Neural progenitor cell (in vitro differentiated cells): ENCODE measurements around the gene PDCD4. TPM values are rescaled to one million over a fixed set of nuclear protein-coding genes. Genes with fewer than 3 reads are reported as not detected.

Experiments used
- DNase-seq: peaks from one replicate; pipeline ENCODE4 v3.0.0-alpha.2; 2016; ENCODE audit warnings: low spot score
- H2AFZ ChIP-seq: fragments of 200-600 bp; sonication (generic); replicated peaks from 2 replicates; pipeline ENCODE4 v1.6.1; 2016; ENCODE audit warnings: antibody characterized with exemption
- H3F3A ChIP-seq: fragments of 200-600 bp; sonication (generic); 2 replicates; pipeline ENCODE4 v1.6.1; 2016; ENCODE audit warnings: antibody characterized with exemption, low read depth
- H3K27ac ChIP-seq: fragments of 200-600 bp; sonication (generic); 2 replicates; pipeline ENCODE4 v1.5.1; 2016; ENCODE audit warnings: mild to moderate bottlenecking
- H3K27me3 ChIP-seq: fragments of 200-600 bp; sonication (generic); 2 replicates; pipeline ENCODE4 v1.6.1; 2016; ENCODE audit warnings: mild to moderate bottlenecking, moderate library complexity
- H3K36me3 ChIP-seq: fragments of 200-600 bp; sonication (generic); 2 replicates; pipeline ENCODE4 v1.5.1; 2016
- H3K4me1 ChIP-seq: fragments of 200-600 bp; sonication (generic); 2 replicates; pipeline ENCODE4 v1.6.1; 2016; ENCODE audit warnings: mixed run types
- H3K4me2 ChIP-seq: fragments of 200-600 bp; sonication (generic); 2 replicates; pipeline ENCODE4 v1.6.1; 2016
- H3K4me3 ChIP-seq: fragments of 200-600 bp; sonication (generic); 2 replicates; pipeline ENCODE4 v1.5.1; 2016
- H3K79me2 ChIP-seq: fragments of 200-600 bp; sonication (generic); 2 replicates; pipeline ENCODE4 v1.6.1; 2016; ENCODE audit warnings: low read depth
- H3K9ac ChIP-seq: fragments of 200-600 bp; sonication (generic); 2 replicates; pipeline ENCODE4 v1.6.1; 2016
- H3K9me3 ChIP-seq: fragments of 200-600 bp; sonication (generic); 2 replicates; pipeline ENCODE4 v1.5.1; 2016; ENCODE audit warnings: low read depth
- H4K20me1 ChIP-seq: fragments of 200-600 bp; sonication (generic); 2 replicates; pipeline ENCODE4 v1.6.1; 2016; ENCODE audit warnings: low read depth
- H3K27ac Mint-ChIP-seq: 3 replicates; pipeline ENCODE4 v1.8.0; 2021; ENCODE audit warnings: mixed read lengths
- H3K27me3 Mint-ChIP-seq: 2 replicates; pipeline ENCODE4 v1.8.0; 2022; ENCODE audit warnings: low read depth, mild to moderate bottlenecking, inconsistent platforms, moderate library complexity, mixed read lengths; ENCODE audit not compliant: insufficient read depth
- H3K36me3 Mint-ChIP-seq: 3 replicates; pipeline ENCODE4 v1.8.0; 2021; ENCODE audit warnings: mixed read lengths
- H3K4me1 Mint-ChIP-seq: 3 replicates; pipeline ENCODE4 v1.8.0; 2021; ENCODE audit warnings: mixed read lengths
- H3K4me3 Mint-ChIP-seq: 3 replicates; pipeline ENCODE4 v1.8.0; 2021; ENCODE audit warnings: mild to moderate bottlenecking, moderate library complexity, mixed read lengths
- H3K9me3 Mint-ChIP-seq: 3 replicates; pipeline ENCODE4 v1.8.0; 2020; ENCODE audit warnings: mixed read lengths
- CTCF ChIP-seq: fragments of 200-600 bp; sonication (generic); IDR thresholded peaks from 2 replicates; pipeline ENCODE4 v1.5.1; 2017; ENCODE audit warnings: antibody characterized with exemption, mild to moderate bottlenecking
- EZH2 ChIP-seq: fragments of 200-600 bp; sonication (generic); IDR thresholded peaks from 2 replicates; pipeline ENCODE4 v1.6.1; 2017; ENCODE audit warnings: antibody characterized with exemption, mild to moderate bottlenecking, moderate library complexity
- EZH2phosphoT487 ChIP-seq: fragments of 200-600 bp; sonication (generic); IDR thresholded peaks from 2 replicates; pipeline ENCODE4 v1.6.1; 2017; ENCODE audit warnings: antibody characterized with exemption
- total RNA-seq: library from RNA; depleted of rRNA; stranded (reverse); fragments of >200 nt; gene quantifications from 2 replicates; pipeline ENCODE4 v1.2.3, GENCODE V29; 2015; ENCODE audit warnings: low replicate concordance

PDCD4 gene
- total RNA-seq, 1 donor from 2014 or later: 106 TPM

GRCh38 chr10:110876788-110877187, 5.1 kb downstream of the PDCD4 start:
- no peak overlapping the region for H2AFZ ChIP-seq
- H3K27ac ChIP-seq: no peak overlapping the region
- H3K79me2 ChIP-seq: peaks cover 53% of the 10 kb centered on the region
- Mint-ChIP-seq H3K9me3 (no peaks in the 10 kb centered on the region), H3K27me3 (peaks cover 4% of the 10 kb centered on the region), H3K27ac (no peak overlapping the region), H3K36me3 (peaks cover 4% of the 10 kb centered on the region), H3K4me1 (peaks cover 9% of the 10 kb centered on the region), H3K4me3 (no peak overlapping the region)
- H3K4me1 ChIP-seq: peaks cover 14% of the 10 kb centered on the region
- H3K27me3 ChIP-seq: no peaks in the 10 kb centered on the region
- peaks cover 15% of the 10 kb centered on the region for H3F3A ChIP-seq
- no peak overlapping the region for H3K9ac ChIP-seq
- H4K20me1 ChIP-seq: peaks cover 59% of the 10 kb centered on the region
- no peak for TF ChIP-seq EZH2
- no peak overlapping the region for H3K4me3 ChIP-seq
- H3K4me2 ChIP-seq: no peak overlapping the region
- peaks cover 16% of the 10 kb centered on the region for H3K36me3 ChIP-seq
- no peak for DNase-seq
- no peaks in the 10 kb centered on the region for H3K9me3 ChIP-seq

GRCh38 chr10:110880012-110880411, 8.3 kb downstream of the PDCD4 start:
- no peaks in the 10 kb centered on the region for H3K9me3 Mint-ChIP-seq
- no peak overlapping the region for H3K27ac ChIP-seq
- no peak overlapping the region for H3K9ac ChIP-seq
- H3K4me3 Mint-ChIP-seq: no peak overlapping the region
- no peaks in the 10 kb centered on the region for H3K27me3 Mint-ChIP-seq
- no peaks in the 10 kb centered on the region for H3K4me1 ChIP-seq
- no peak overlapping the region for H3K4me3 ChIP-seq
- H3K36me3 ChIP-seq: peaks cover 29% of the 10 kb centered on the region
- no peak for TF ChIP-seq CTCF
- TF ChIP-seq EZH2: no peak
- peaks cover 9% of the 10 kb centered on the region for H3K36me3 Mint-ChIP-seq
- no peaks in the 10 kb centered on the region for H3K9me3 ChIP-seq
- H3K27me3 ChIP-seq: no peaks in the 10 kb centered on the region
- H3F3A ChIP-seq: no peaks in the 10 kb centered on the region
- H3K27ac Mint-ChIP-seq: no peak overlapping the region
- DNase-seq: no peak
- no peaks in the 10 kb centered on the region for H3K4me1 Mint-ChIP-seq
- no peak overlapping the region for H2AFZ ChIP-seq
- H3K4me2 ChIP-seq: no peak overlapping the region
- H3K79me2 ChIP-seq: peaks cover 28% of the 10 kb centered on the region
- peaks cover 47% of the 10 kb centered on the region for H4K20me1 ChIP-seq

GRCh38 chr10:110881247-110881646, 9.5 kb downstream of the PDCD4 start:
- H3K79me2 ChIP-seq: peaks cover 16% of the 10 kb centered on the region
- no peak overlapping the region for H3K4me2 ChIP-seq
- H3K9ac ChIP-seq: no peak overlapping the region
- H3F3A ChIP-seq: no peaks in the 10 kb centered on the region
- H3K27me3 Mint-ChIP-seq: no peaks in the 10 kb centered on the region
- H3K36me3 ChIP-seq: peaks cover 27% of the 10 kb centered on the region
- H3K9me3 Mint-ChIP-seq: no peaks in the 10 kb centered on the region
- H3K4me3 Mint-ChIP-seq: no peak overlapping the region
- H3K27ac Mint-ChIP-seq: no peak overlapping the region
- H4K20me1 ChIP-seq: peaks cover 37% of the 10 kb centered on the region
- no peak overlapping the region for H2AFZ ChIP-seq
- no peaks in the 10 kb centered on the region for H3K27me3 ChIP-seq
- H3K9me3 ChIP-seq: no peaks in the 10 kb centered on the region
- TF ChIP-seq EZH2 (no peak), CTCF (no peak), EZH2phosphoT487 (no peak)
- no peak overlapping the region for H3K27ac ChIP-seq
- no peaks in the 10 kb centered on the region for H3K4me1 Mint-ChIP-seq
- DNase-seq: no peak
- H3K4me1 ChIP-seq: no peaks in the 10 kb centered on the region
- H3K4me3 ChIP-seq: no peak overlapping the region
- H3K36me3 Mint-ChIP-seq: peaks cover 9% of the 10 kb centered on the region

- no peaks in the 10 kb centered on the region for H3F3A ChIP-seq
- no peak for DNase-seq
- Mint-ChIP-seq H3K27ac (no peak overlapping the region), H3K9me3 (no peaks in the 10 kb centered on the region), H3K27me3 (no peaks in the 10 kb centered on the region), H3K4me3 (no peak overlapping the region), H3K36me3 (peaks cover 9% of the 10 kb centered on the region), H3K4me1 (no peaks in the 10 kb centered on the region)
- H3K4me2 ChIP-seq: no peak overlapping the region
- no peaks in the 10 kb centered on the region for H3K4me1 ChIP-seq
- TF ChIP-seq EZH2: no peak
- no peak for TF ChIP-seq CTCF
- no peak overlapping the region for H2AFZ ChIP-seq
- peaks cover 30% of the 10 kb centered on the region for H4K20me1 ChIP-seq
- no peak overlapping the region for H3K9ac ChIP-seq
- H3K4me3 ChIP-seq: no peak overlapping the region
- peaks cover 10% of the 10 kb centered on the region for H3K79me2 ChIP-seq
- H3K36me3 ChIP-seq: peaks cover 20% of the 10 kb centered on the region
- H3K27ac ChIP-seq: no peak overlapping the region
- H3K9me3 ChIP-seq: no peaks in the 10 kb centered on the region
- H3K27me3 ChIP-seq: no peaks in the 10 kb centered on the region
Measured at GRCh38 chr10:110881905-110882304, 10.2 kb downstream of the PDCD4 start.
